Hippocampal formation (tissue), 2 donors: ENCODE measurements around the gene ILK.

Experiments used
- DNase-seq, 2 donors: peaks; one replicate each; lab custom pipeline; 2025; lab: John Stamatoyannopoulos, UW

The ILK gene

GRCh38 chr11:6574816-6575715, 28.5 kb upstream of the ILK start:
- DNase-seq = no peak

DNA sequence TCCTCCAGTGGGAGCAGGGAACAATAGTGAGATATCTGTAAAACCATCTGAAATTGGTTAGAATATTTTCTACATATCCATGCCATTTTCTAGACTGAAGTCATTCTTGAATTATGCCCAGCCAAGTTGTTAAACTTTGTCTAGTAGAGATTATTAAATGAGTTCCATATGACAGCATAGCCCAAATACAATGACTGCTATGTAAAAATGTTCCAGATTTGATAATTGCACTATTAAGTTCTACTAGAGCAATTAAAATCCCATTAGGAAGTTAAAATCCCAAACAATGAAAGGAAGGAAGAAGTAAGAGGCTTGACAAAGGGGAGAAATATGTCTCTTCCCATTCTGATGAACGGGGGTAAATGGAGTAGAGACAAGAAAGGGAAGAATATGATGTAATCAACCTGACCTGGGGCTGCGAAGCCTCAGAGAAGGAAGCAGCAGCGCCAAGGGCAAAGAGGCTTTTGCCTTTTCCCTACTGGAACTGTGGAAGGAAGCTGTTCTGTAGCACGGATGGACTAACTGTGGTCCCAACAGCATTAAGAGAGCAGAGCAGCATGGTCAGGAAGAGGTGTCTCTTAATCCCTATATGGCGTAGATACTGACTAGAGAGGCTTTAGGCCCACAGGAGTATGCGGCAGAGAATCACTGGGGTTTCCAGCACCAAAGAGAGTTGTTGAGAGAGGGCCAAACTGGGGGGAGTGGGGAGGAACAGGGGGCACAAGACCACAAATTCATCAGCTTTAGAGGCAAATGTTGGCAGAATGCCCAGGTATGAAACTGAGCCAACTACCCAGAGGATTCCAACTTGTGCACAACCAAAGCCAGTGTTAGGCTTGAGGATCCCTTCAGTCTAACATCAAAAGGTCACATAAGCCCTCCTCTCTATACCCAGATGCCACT, 26.9 kb upstream of the ILK start:
- DNase-seq = peak; percentile 81 to 90

- DNase-seq = no peak
Observed at GRCh38 chr11:6578134-6578533, 25.4 kb upstream of the ILK start.

- DNase-seq = no peak
Observed at GRCh38 chr11:6579681-6580080, 23.9 kb upstream of the ILK start.

GRCh38 chr11:6583584-6583983, 20.0 kb upstream of the ILK start:
- DNase-seq = no peak

DNA sequence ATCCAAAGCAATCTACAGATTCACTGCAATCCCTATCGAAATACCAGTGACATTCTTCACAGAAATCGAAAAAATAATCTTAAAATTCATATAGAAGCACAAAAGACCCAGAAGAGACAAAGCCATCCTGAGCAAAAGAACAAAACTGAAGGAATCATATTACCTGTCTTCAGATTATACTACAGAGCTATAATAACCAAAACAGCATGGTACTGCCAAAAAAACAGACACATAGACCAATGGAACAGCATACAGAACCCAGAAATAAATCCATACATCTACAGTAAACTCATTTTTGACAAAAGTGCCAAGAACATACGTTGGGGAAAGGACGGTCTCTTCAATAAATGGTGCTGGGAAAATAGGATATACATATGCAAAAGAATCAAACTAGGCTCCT, 19.0 kb upstream of the ILK start:
- no peak for DNase-seq

GRCh38 chr11:6586434-6587359, 16.9 kb upstream of the ILK start:
- peak in 1 of 2 donors; percentile 40 for DNase-seq

DNA sequence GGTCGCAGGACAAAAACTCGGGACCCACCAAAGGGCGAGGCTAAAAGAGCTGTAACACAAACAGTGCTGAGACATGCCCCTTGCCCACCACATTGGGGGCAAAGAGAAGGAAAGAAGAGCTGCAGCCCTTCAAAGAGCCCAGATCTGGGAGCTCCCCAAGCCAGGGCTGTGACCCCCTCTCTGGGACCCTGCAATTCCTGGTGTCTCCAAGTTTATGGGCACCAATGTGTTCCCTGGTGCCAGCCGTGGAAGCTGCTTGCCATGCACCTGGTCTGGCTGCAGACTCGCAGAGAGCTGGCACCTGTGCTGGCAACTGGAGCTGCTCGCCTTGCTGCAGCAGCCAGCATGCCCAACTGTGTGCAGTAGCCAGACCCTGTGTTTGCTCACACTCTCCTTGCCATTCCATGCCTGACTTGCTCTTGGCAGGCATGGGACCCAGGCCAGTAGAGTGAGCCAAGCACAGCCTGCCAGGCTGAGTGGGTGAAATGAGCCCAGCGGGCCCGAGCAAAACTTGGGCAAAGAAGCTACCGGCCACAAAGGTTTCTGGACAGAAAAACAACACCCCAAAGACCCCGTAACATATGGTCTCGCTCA, 16.1 kb upstream of the ILK start:
- peak in 1 of 2 donors; percentile 47 for DNase-seq

DNA sequence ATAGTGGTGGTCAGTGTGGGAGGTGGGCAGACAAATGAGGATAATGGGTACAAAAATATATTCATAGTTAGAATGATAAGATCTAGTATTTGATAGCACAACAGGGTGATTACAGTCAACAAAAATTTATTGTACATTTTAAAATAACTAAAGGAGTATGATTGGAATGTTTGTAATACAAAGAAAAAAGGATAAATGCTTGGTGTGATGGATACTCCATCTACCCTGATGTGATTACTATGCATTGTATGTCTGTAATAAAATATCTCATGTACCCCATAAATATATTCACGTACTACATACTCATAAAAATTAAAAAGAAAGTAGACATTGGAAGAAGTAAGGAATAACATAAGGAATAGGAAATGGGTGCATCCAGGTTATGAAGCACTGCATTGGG, 15.6 kb upstream of the ILK start:
- no peak for DNase-seq

DNA sequence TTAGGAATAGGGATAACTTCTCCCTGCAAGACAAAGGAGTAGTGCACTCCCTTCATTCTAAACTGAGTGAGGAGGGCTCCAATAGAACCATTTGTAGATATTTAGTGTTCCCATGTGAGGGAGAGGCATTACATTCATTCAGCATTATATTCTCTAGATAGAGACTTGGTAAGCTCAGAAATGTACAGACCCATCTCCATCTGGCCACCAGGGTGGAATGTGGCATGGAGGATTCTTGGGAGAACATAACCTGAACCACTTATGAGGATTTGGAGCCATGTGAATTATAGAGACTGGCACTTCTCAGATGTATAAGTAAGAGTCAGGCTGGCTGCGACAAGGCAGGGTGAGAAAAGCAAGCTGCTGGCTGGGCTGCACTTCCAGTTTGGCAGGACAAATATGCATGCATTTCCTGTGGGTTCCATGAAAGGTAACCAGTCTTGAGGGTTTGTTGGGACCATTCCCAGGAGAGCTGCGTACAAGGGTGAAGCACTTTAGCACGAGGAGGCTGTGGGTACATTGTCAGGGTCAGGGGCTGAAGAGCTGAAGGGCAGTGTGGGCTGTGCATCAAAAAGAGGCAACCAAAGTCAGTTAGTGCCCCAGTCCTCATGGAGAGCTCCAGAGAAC, 9.3 kb upstream of the ILK start:
- no peak for DNase-seq

- DNase-seq = peak; percentile 29 to 74
Observed at GRCh38 chr11:6596239-6596877, 7.2 kb upstream of the ILK start.

- DNase-seq = no peak
Observed at GRCh38 chr11:6598555-6598954, 5.0 kb upstream of the ILK start.

GRCh38 chr11:6599449-6599848, 4.1 kb upstream of the ILK start:
- no peak for DNase-seq

GRCh38 chr11:6599881-6600390, 3.6 kb upstream of the ILK start:
- no peak for DNase-seq

DNA sequence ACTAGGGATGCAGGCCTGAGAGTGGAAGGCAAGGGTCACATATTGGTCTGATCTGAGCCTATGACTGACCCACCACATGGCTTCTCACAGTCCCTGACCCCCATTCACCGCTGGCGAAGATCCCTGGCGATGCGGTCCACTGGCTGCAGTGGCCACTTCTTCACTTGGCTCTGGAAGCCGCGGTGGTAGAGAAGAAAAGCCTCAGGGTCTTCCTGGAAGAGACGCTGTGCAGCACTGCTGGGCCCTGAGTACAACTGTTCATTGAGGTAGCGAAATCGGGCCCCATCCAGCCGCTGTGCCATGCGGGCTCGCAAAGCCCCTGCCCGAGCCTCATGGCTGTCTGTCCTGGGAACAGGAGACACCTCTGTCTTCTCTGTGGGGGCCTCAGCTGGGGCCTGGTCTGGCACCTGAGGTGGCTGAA, 2.5 kb upstream of the ILK start:
- no peak for DNase-seq

DNA sequence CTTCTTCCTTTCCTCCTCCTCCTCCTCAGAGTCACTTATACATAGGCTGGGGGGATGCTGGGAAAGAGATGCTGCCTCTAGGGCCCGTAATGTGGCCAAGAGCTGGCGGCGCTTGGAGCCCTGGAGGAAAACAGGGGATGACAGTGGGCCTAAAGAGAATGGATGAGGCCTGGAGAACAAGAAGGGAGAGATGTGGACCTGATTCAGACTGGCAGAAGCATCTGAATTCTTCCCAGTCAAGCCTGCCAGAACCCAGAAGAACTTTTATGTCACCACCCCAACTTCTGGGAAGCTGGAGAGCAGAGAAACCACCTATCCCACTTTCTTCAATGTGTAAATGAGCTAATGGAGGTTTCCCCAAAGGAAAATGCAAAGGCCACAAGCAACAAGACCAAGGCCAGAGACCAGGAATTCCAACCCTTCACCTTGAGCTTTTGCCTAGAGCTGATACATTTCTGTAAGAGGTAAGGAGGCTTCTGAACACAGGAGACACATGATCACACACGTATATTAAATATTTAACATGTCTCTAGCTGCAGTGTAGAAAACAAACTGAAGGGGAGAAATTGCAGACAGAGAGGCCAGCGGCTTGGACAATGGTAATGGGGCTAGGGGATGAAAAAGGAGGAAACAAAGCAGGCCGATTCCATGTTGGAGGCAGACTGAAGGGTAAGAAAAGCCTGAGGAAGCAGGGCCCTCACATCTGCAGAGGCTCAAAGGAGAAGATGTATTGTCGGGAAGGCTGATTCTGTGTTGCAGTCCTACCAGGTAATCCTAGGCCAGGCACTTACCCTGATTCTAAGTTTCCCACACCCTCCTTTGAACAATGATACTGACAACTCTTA, 1.3 kb upstream of the ILK start:
- DNase-seq = no peak

- peak; percentile 39 to 55 for DNase-seq
Observed at GRCh38 chr11:6604081-6604626, 580 bp downstream of the ILK start.

GRCh38 chr11:6604790-6605189, 1.2 kb downstream of the ILK start:
- DNase-seq = no peak
